Spinal cord (tissue), 10 donors: ENCODE data around the gene GLCE. TPM values are rescaled to one million over a fixed set of nuclear protein-coding genes. Genes with fewer than 3 reads are reported as not detected.
"Not testable (repeated sequence)": the region's sequence is repeated elsewhere in the genome, so short reads cannot be mapped to it uniquely, and the experiment has no call there.

Source experiments
- DNase-seq, 6 donors: peaks; one replicate each; pipeline versions ENCODE4 v3.0.0 to v3.0.0-alpha.2; 2013 to 2015; ENCODE audit warnings: low spot score in 6 of 6, low read depth in 4 of 6
- H3K27ac ChIP-seq: one replicate; pipeline ENCODE4 v1.5.1; 2013; ENCODE audit warnings: low read depth, low read length, control low read depth
- H3K27me3 ChIP-seq: one replicate; pipeline ENCODE4 v1.6.1; 2013; ENCODE audit warnings: low read length; ENCODE audit not compliant: control insufficient read depth, insufficient read depth
- H3K36me3 ChIP-seq: one replicate; pipeline ENCODE4 v1.6.1; 2013; ENCODE audit warnings: low read length; ENCODE audit not compliant: control insufficient read depth, insufficient read depth
- H3K4me1 ChIP-seq: one replicate; pipeline ENCODE4 v1.6.1; 2013; ENCODE audit warnings: low read length; ENCODE audit not compliant: control insufficient read depth, insufficient read depth
- H3K4me3 ChIP-seq: one replicate; pipeline ENCODE4 v1.5.1; 2013; ENCODE audit warnings: low read depth, low read length, control low read depth
- H3K9me3 ChIP-seq: one replicate; pipeline ENCODE4 v1.6.1; 2013; ENCODE audit warnings: low read length; ENCODE audit not compliant: control insufficient read depth, insufficient read depth
- WGBS: methylation state at CpG from one replicate; pipeline ENCODE4 v1.1.5; 2013; ENCODE audit warnings: missing lambda C conversion rate; ENCODE audit not compliant: insufficient coverage; 5-methylcytosine and 5-hydroxymethylcytosine counted together
- polyA plus RNA-seq, 2 donors: library from polyadenylated mRNA; unstranded; fragments of 120-200 nt; gene quantifications; one replicate each; pipeline ENCODE4 v1.2.1, GENCODE V29; 2013; ENCODE audit not compliant: insufficient read length in 2 of 2
- total RNA-seq, 2 donors: library from RNA; depleted of rRNA in 1 of 2; stranded (reverse); fragments of 120-200 nt in 1 of 2; fragments of >200 nt in 1 of 2; gene quantifications; one replicate each; pipeline versions ENCODE4 v1.2.3 to v1.2.4, GENCODE V29; 2013 to 2014
- donor health status: healthy.

Gene GLCE
- total and polyA plus RNA-seq, 4 donors, result 24.0 to 71.0 (median 42.6) TPM

- Histone ChIP-seq H3K9me3 (no peaks in the 10 kb centered on the region), H3K27me3 (no peaks in the 10 kb centered on the region), H3K36me3 (no peaks in the 10 kb centered on the region), H3K27ac (no peak overlapping the region), H3K4me1 (peaks cover 3% of the 10 kb centered on the region), H3K4me3 (no peak overlapping the region)
- peak in 3 of 6 donors; percentile 15 to 84 (median 68) for DNase-seq
- 21% methylated on average over 4 of the region's 7 CpGs for whole genome bisulfite sequencing
Observed at GRCh38 chr15:69145694-69146492, 14.5 kb upstream of the GLCE start.

GRCh38 chr15:69146724-69147435, 13.6 kb upstream of the GLCE start:
- H3K9me3 ChIP-seq, result no peaks in the 10 kb centered on the region
- H3K27ac ChIP-seq, result no peak overlapping the region
- no peaks in the 10 kb centered on the region for H3K36me3 ChIP-seq
- no peak overlapping the region for H3K4me3 ChIP-seq
- DNase-seq, result no peak
- WGBS, result 99% methylated on average over 5 of the region's 9 CpGs
- no peaks in the 10 kb centered on the region for H3K27me3 ChIP-seq
- no peaks in the 10 kb centered on the region for H3K4me1 ChIP-seq

GRCh38 chr15:69148465-69148864, 12.0 kb upstream of the GLCE start:
- Histone ChIP-seq H3K27ac (no peak overlapping the region), H3K9me3 (no peaks in the 10 kb centered on the region), H3K4me3 (no peak overlapping the region), H3K27me3 (no peaks in the 10 kb centered on the region), H3K36me3 (no peaks in the 10 kb centered on the region), H3K4me1 (no peaks in the 10 kb centered on the region)
- 100% methylated on average over 1 of the region's 1 CpG for WGBS
- DNase-seq, result no peak

- Histone ChIP-seq H3K4me3 (no peak overlapping the region), H3K9me3 (no peaks in the 10 kb centered on the region), H3K27me3 (no peaks in the 10 kb centered on the region), H3K27ac (no peak overlapping the region), H3K4me1 (no peaks in the 10 kb centered on the region), H3K36me3 (no peaks in the 10 kb centered on the region)
- WGBS, result no CpG with 5 or more reads among the region's 2 CpGs
- no peak for DNase-seq
Observed at GRCh38 chr15:69149163-69149562, 11.3 kb upstream of the GLCE start.

GRCh38 chr15:69149803-69150202, 10.6 kb upstream of the GLCE start:
- Histone ChIP-seq H3K27ac (no peak overlapping the region), H3K27me3 (no peaks in the 10 kb centered on the region), H3K36me3 (no peaks in the 10 kb centered on the region), H3K9me3 (no peaks in the 10 kb centered on the region), H3K4me1 (no peaks in the 10 kb centered on the region), H3K4me3 (no peak overlapping the region)
- no peak for DNase-seq
- 100% methylated on average over 2 of the region's 2 CpGs for WGBS

GRCh38 chr15:69150336-69150735, 10.1 kb upstream of the GLCE start:
- Histone ChIP-seq H3K27ac (no peak overlapping the region), H3K27me3 (no peaks in the 10 kb centered on the region), H3K36me3 (no peaks in the 10 kb centered on the region), H3K9me3 (no peaks in the 10 kb centered on the region), H3K4me3 (no peak overlapping the region), H3K4me1 (no peaks in the 10 kb centered on the region)
- 87% methylated on average over 3 of the region's 3 CpGs for WGBS
- no peak for DNase-seq

GRCh38 chr15:69150841-69151240, 9.6 kb upstream of the GLCE start:
- Histone ChIP-seq H3K9me3 (no peaks in the 10 kb centered on the region), H3K27ac (no peak overlapping the region), H3K4me3 (no peak overlapping the region), H3K27me3 (no peaks in the 10 kb centered on the region), H3K36me3 (no peaks in the 10 kb centered on the region), H3K4me1 (no peaks in the 10 kb centered on the region)
- WGBS, result 88% methylated on average over 2 of the region's 2 CpGs
- DNase-seq, result no peak

- no peak overlapping the region for H3K27ac ChIP-seq
- no peaks in the 10 kb centered on the region for H3K4me1 ChIP-seq
- H3K4me3 ChIP-seq, result no peak overlapping the region
- no peaks in the 10 kb centered on the region for H3K36me3 ChIP-seq
- no peak for DNase-seq
- H3K9me3 ChIP-seq, result no peaks in the 10 kb centered on the region
- H3K27me3 ChIP-seq, result no peaks in the 10 kb centered on the region
- WGBS, result 100% methylated on average over 1 of the region's 2 CpGs
Observed at GRCh38 chr15:69153046-69153445, 7.4 kb upstream of the GLCE start.

GRCh38 chr15:69153587-69153986, 6.8 kb upstream of the GLCE start:
- H3K9me3 ChIP-seq, DNase-seq, H3K36me3 ChIP-seq, H3K27ac ChIP-seq, H3K4me3 ChIP-seq, H3K4me1 ChIP-seq, H3K27me3 ChIP-seq: not testable (repeated sequence)
- WGBS, result no CpG with 5 or more reads among the region's 2 CpGs

- Histone ChIP-seq H3K9me3 (no peaks in the 10 kb centered on the region), H3K27ac (no peak overlapping the region), H3K36me3 (no peaks in the 10 kb centered on the region), H3K4me1 (no peaks in the 10 kb centered on the region), H3K4me3 (no peak overlapping the region), H3K27me3 (no peaks in the 10 kb centered on the region)
- no peak for DNase-seq
Observed at GRCh38 chr15:69154078-69154477, 6.4 kb upstream of the GLCE start.
